ENCODE results near the gene USP4.

Gene USP4

GRCh38 chr3:49386056-49386756 is 46.4 kb upstream of the USP4 start:
- peaks cover 1% of the 10 kb centered on the region for H3K36me3 ChIP-seq (ENCODE audit: control insufficient read depth, insufficient read depth, low read length)
- TF ChIP-seq CTCF (IDR thresholded peaks at IDR 0.05; ENCODE audit: insufficient read depth, low read length, poor library complexity, severe bottlenecking) = no peak
- DNase-seq (ENCODE audit: extremely low read depth, insufficient read length) = no peak
- no peaks in the 10 kb centered on the region for H3K27me3 ChIP-seq (replicated peaks; ENCODE audit: control insufficient read depth, insufficient read depth, low read length)
- H3K4me3 ChIP-seq (replicated peaks; ENCODE audit: low read depth, low read length) = no peak overlapping the region

GRCh38 chr3:49385617-49386016 is 45.8 kb upstream of the USP4 start:
- TF ChIP-seq CTCF (IDR thresholded peaks at IDR 0.05; ENCODE audit: insufficient read depth, low read length, poor library complexity, severe bottlenecking) = no peak
- no peak for DNase-seq (ENCODE audit: extremely low read depth, insufficient read length)
- no peaks in the 10 kb centered on the region for H3K27me3 ChIP-seq (replicated peaks; ENCODE audit: control insufficient read depth, insufficient read depth, low read length)
- H3K4me3 ChIP-seq (replicated peaks; ENCODE audit: low read depth, low read length) = no peak overlapping the region
- H3K36me3 ChIP-seq (ENCODE audit: control insufficient read depth, insufficient read depth, low read length) = peaks cover 1% of the 10 kb centered on the region

GRCh38 chr3:49383387-49383786 is 43.5 kb upstream of the USP4 start:
- peaks cover 1% of the 10 kb centered on the region for H3K36me3 ChIP-seq (ENCODE audit: control insufficient read depth, insufficient read depth, low read length)
- DNase-seq (ENCODE audit: extremely low read depth, insufficient read length) = no peak
- no peaks in the 10 kb centered on the region for H3K27me3 ChIP-seq (replicated peaks; ENCODE audit: control insufficient read depth, insufficient read depth, low read length)
- H3K4me3 ChIP-seq (replicated peaks; ENCODE audit: low read depth, low read length) = no peak overlapping the region
- no peak for TF ChIP-seq CTCF (IDR thresholded peaks at IDR 0.05; ENCODE audit: insufficient read depth, low read length, poor library complexity, severe bottlenecking)

GRCh38 chr3:49378249-49378895 is 38.5 kb upstream of the USP4 start:
- Histone ChIP-seq H3K4me3 (replicated peaks; ENCODE audit: low read depth, low read length) (no peak overlapping the region), H3K36me3 (ENCODE audit: control insufficient read depth, insufficient read depth, low read length) (peaks cover 6% of the 10 kb centered on the region), H3K27me3 (replicated peaks; ENCODE audit: control insufficient read depth, insufficient read depth, low read length) (no peaks in the 10 kb centered on the region)
- TF ChIP-seq CTCF (IDR thresholded peaks at IDR 0.05; ENCODE audit: insufficient read depth, low read length, poor library complexity, severe bottlenecking) = no peak
- DNase-seq (ENCODE audit: extremely low read depth, insufficient read length) = no peak

GRCh38 chr3:49377483-49377882 is 37.6 kb upstream of the USP4 start:
- H3K4me3 ChIP-seq (replicated peaks; ENCODE audit: low read depth, low read length) = no peak overlapping the region
- peak; percentile 71 for DNase-seq (ENCODE audit: extremely low read depth, insufficient read length)
- no peaks in the 10 kb centered on the region for H3K27me3 ChIP-seq (replicated peaks; ENCODE audit: control insufficient read depth, insufficient read depth, low read length)
- TF ChIP-seq CTCF (IDR thresholded peaks at IDR 0.05; ENCODE audit: insufficient read depth, low read length, poor library complexity, severe bottlenecking) = no peak
- peaks cover 11% of the 10 kb centered on the region for H3K36me3 ChIP-seq (ENCODE audit: control insufficient read depth, insufficient read depth, low read length)
